DND-41 (cell line): Measurements from ENCODE around the gene P3H1.
"Not testable (repeated sequence)": the region's sequence is repeated elsewhere in the genome, so short reads cannot be mapped to it uniquely, and the experiment has no call there.

Source experiments
- ATAC-seq: fragments of 200-7000 bp; cut with Tn5 transposase; 3 replicates; pipeline ENCODE4 v1.9.1; 2021; ENCODE audit warnings: low read depth; ENCODE audit not compliant: insufficient read depth
- DNase-seq: peaks from one replicate; pipeline ENCODE4 v3.0.0-alpha.2; 2020
- H2AFZ ChIP-seq: 2 replicates; pipeline ENCODE4 v1.6.0; 2012; ENCODE audit warnings: low read depth, low read length
- H3K27ac ChIP-seq: 2 replicates; pipeline ENCODE4 v1.5.1; 2012; ENCODE audit warnings: low read length, inconsistent platforms
- H3K27me3 ChIP-seq: fragments of 200-600 bp; sonication (generic); 2 replicates; pipeline ENCODE4 v1.6.0; 2012; ENCODE audit warnings: low read length, mild to moderate bottlenecking, inconsistent platforms; ENCODE audit not compliant: insufficient read depth, poor library complexity
- H3K36me3 ChIP-seq: 2 replicates; pipeline ENCODE4 v1.5.1; 2012; ENCODE audit warnings: low read length, inconsistent platforms; ENCODE audit not compliant: insufficient read depth
- H3K4me1 ChIP-seq: 2 replicates; pipeline ENCODE4 v1.5.1; 2012; ENCODE audit warnings: mild to moderate bottlenecking, low read length; ENCODE audit not compliant: insufficient read depth
- H3K4me2 ChIP-seq: 2 replicates; pipeline ENCODE4 v1.6.0; 2012; ENCODE audit warnings: mild to moderate bottlenecking, moderate library complexity, low read length, inconsistent platforms; ENCODE audit not compliant: insufficient read depth
- H3K4me3 ChIP-seq, 2 experiments: fragments of 200-600 bp in 1 of 2; shearing (Covaris generic) in 1 of 2; 2 replicates each; pipeline ENCODE4 v1.5.1; 2012 to 2016; ENCODE audit warnings: inconsistent platforms in 2 of 2, low read length in 2 of 2, mild to moderate bottlenecking in 2 of 2, low read depth in 1 of 2, moderate library complexity in 1 of 2
- H3K79me2 ChIP-seq: 2 replicates; pipeline ENCODE4 v1.6.0; 2012; ENCODE audit warnings: low read length, inconsistent platforms; ENCODE audit not compliant: insufficient read depth
- H3K9ac ChIP-seq: 2 replicates; pipeline ENCODE4 v1.6.0; 2012; ENCODE audit warnings: low read depth, mild to moderate bottlenecking, inconsistent platforms, low read length, moderate library complexity
- H3K9me3 ChIP-seq: 2 replicates; pipeline ENCODE4 v1.5.1; 2012; ENCODE audit warnings: low read length, moderate library complexity, mild to moderate bottlenecking, inconsistent platforms; ENCODE audit not compliant: insufficient read depth, severe bottlenecking
- H4K20me1 ChIP-seq: 2 replicates; pipeline ENCODE4 v1.6.0; 2012; ENCODE audit warnings: low read length; ENCODE audit not compliant: insufficient read depth
- EZH2 ChIP-seq: IDR thresholded peaks from 3 replicates; pipeline ENCODE4 v1.6.1; 2012; ENCODE audit warnings: borderline replicate concordance, low read depth, mild to moderate bottlenecking, moderate library complexity, low read length, inconsistent platforms; ENCODE audit not compliant: severe bottlenecking
- TF ChIP-seq, protein P1 (sequence below): IDR thresholded peaks from 2 replicates; pipeline ENCODE4 v1.5.1; 2012; ENCODE audit warnings: borderline replicate concordance, low read length, moderate library complexity, mild to moderate bottlenecking; ENCODE audit not compliant: poor library complexity, severe bottlenecking; ENCODE audit errors: extremely low read depth

P3H1 gene

GRCh38 chr1:42756956-42757891, 9.6 kb downstream of the P3H1 start:
- no peak overlapping the region for H3K4me2 ChIP-seq
- no peak overlapping the region for H3K4me3 ChIP-seq
- H3K27me3 ChIP-seq: no peaks in the 10 kb centered on the region
- H3K9ac ChIP-seq: no peak overlapping the region
- H3K9me3 ChIP-seq: no peaks in the 10 kb centered on the region
- no peak overlapping the region for H3K27ac ChIP-seq
- DNase-seq (peak; percentile 21), ATAC-seq (0 out of 3 replicates have a peak, but pooled peaks have one; percentile 58)
- H2AFZ ChIP-seq: no peak overlapping the region
- H3K36me3 ChIP-seq: peaks cover 80% of the 10 kb centered on the region
- H4K20me1 ChIP-seq: no peaks in the 10 kb centered on the region
- no peaks in the 10 kb centered on the region for H3K4me1 ChIP-seq
- no peak for TF ChIP-seq EZH2
- TF ChIP-seq, protein P1, sequence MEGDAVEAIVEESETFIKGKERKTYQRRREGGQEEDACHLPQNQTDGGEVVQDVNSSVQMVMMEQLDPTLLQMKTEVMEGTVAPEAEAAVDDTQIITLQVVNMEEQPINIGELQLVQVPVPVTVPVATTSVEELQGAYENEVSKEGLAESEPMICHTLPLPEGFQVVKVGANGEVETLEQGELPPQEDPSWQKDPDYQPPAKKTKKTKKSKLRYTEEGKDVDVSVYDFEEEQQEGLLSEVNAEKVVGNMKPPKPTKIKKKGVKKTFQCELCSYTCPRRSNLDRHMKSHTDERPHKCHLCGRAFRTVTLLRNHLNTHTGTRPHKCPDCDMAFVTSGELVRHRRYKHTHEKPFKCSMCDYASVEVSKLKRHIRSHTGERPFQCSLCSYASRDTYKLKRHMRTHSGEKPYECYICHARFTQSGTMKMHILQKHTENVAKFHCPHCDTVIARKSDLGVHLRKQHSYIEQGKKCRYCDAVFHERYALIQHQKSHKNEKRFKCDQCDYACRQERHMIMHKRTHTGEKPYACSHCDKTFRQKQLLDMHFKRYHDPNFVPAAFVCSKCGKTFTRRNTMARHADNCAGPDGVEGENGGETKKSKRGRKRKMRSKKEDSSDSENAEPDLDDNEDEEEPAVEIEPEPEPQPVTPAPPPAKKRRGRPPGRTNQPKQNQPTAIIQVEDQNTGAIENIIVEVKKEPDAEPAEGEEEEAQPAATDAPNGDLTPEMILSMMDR: peak; percentile 65
- no peaks in the 10 kb centered on the region for H3K79me2 ChIP-seq

GRCh38 chr1:42753070-42753469, 13.8 kb downstream of the P3H1 start:
- Histone ChIP-seq H2AFZ (no peak overlapping the region), H3K27me3 (no peaks in the 10 kb centered on the region), H3K36me3 (peaks cover 87% of the 10 kb centered on the region), H3K4me3 (no peak overlapping the region), H3K27ac (no peak overlapping the region), H3K4me1 (no peaks in the 10 kb centered on the region), H3K9me3 (no peaks in the 10 kb centered on the region), H3K79me2 (no peaks in the 10 kb centered on the region), H3K9ac (no peak overlapping the region), H4K20me1 (no peaks in the 10 kb centered on the region), H3K4me2 (no peak overlapping the region)
- TF ChIP-seq, protein P1: no peak
- TF ChIP-seq EZH2: no peak
- ATAC-seq (no peak), DNase-seq (no peak)

DNA sequence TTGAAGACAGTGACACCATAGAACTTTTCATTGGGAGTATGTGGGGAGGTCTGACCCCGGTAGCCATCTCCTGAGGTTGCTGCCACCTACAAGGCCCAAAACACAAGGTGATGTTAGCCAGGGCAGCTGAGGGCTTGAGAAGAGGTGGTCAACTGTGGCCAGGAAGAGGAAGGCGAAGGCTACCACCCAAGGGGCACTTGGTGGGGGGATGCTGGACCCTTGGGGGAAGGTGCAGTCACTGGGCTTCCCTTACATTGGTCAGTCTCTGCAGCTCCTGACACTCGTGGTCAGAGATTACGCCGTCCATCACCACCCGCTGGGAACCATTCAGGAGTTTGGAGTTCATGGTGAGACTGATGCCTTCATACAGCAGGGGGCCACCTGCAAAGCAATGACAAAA, 14.5 kb downstream of the P3H1 start:
- DNase-seq: no peak
- Histone ChIP-seq H3K9me3 (no peaks in the 10 kb centered on the region), H3K4me1 (no peaks in the 10 kb centered on the region), H3K9ac (no peak overlapping the region), H3K4me3 (no peak overlapping the region), H3K79me2 (no peaks in the 10 kb centered on the region), H3K36me3 (peaks cover 87% of the 10 kb centered on the region), H2AFZ (no peak overlapping the region), H4K20me1 (no peaks in the 10 kb centered on the region), H3K27me3 (no peaks in the 10 kb centered on the region), H3K27ac (no peak overlapping the region), H3K4me2 (no peak overlapping the region)
- ATAC-seq: no peak
- TF ChIP-seq, protein P1: no peak
- no peak for TF ChIP-seq EZH2

DNA sequence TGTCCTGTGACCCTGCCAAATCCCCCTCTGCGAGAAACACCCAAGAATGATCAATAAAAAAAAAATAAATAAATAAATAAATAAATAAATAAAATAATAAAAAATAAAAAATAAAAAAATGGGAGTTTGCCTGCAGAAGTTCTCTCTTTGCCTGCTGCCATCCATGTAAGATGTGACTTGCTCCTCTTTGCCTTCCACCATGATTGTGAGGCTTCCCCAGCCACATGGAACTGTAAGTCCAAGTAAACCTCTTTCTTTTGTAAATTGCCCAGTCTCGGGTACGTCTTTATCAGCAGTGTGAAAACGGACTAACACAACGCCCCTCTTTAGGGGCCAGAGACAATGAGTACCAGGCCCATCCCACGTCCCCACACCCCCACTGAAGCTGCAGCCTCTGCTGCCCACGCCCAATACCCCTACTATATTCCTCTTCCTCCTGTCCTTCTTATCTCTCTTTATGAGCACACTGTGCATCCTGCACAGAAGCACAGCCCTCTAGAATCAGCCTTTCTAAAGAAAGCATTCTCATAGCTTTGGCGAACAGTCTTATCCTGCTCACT, 15.2 kb downstream of the P3H1 start:
- H3K4me1 ChIP-seq, H4K20me1 ChIP-seq, H3K79me2 ChIP-seq, H2AFZ ChIP-seq, H3K27ac ChIP-seq, H3K4me2 ChIP-seq, H3K9ac ChIP-seq, H3K27me3 ChIP-seq, ATAC-seq, H3K4me3 ChIP-seq, DNase-seq, H3K9me3 ChIP-seq: not testable (repeated sequence)
- H3K36me3 ChIP-seq: peaks cover 87% of the 10 kb centered on the region
